IMR-90 (cell line): ENCODE results near the gene RTP4. TPM values are rescaled to one million over a fixed set of nuclear protein-coding genes. Genes with fewer than 3 reads are reported as not detected.

Source experiments
- ATAC-seq: fragments of 200-7000 bp; cut with Tn5 transposase; 2 replicates; pipeline ENCODE4 v1.9.1; 2020; ENCODE audit warnings: low read depth, mild to moderate bottlenecking, moderate library complexity
- BruUV-seq: library from RNA; stranded (reverse); fragments of 400-500 nt; replicated peaks from 2 replicates; lab custom pipeline; 2021; lab: Mats Ljungman, UMichigan
- CTCF ChIA-PET: fragments of 300-600 bp; formaldehyde crosslinking; extraction: SDS; loops from one replicate; lab custom pipeline; 2021; ENCODE audit warnings: antibody characterized with exemption; lab: Yijun Ruan, JAX
- POLR2A ChIA-PET: fragments of 300-600 bp; sonication (Branson Sonifier 250); formaldehyde crosslinking; loops from one replicate; lab custom pipeline; 2022; ENCODE audit warnings: antibody characterized with exemption; ENCODE audit not compliant: unreplicated experiment; lab: Charles Lee
- DNase-seq: peaks from one replicate; pipeline ENCODE4 v3.0.0; 2013
- H2AFZ ChIP-seq: replicated peaks from 2 replicates; pipeline ENCODE3; 2013; ENCODE audit warnings: low read length, mild to moderate bottlenecking; ENCODE audit not compliant: poor library complexity
- H2AK5ac ChIP-seq: 2 replicates; pipeline ENCODE4 v1.6.1; 2013; ENCODE audit warnings: low read depth, low read length, inconsistent platforms
- H2AK9ac ChIP-seq: replicated peaks from 2 replicates; pipeline ENCODE3; 2013; ENCODE audit warnings: mild to moderate bottlenecking, low read depth, low read length, moderate library complexity; ENCODE audit not compliant: poor library complexity
- H2BK120ac ChIP-seq: 2 replicates; pipeline ENCODE4 v1.6.1; 2013; ENCODE audit warnings: low read depth, low read length, inconsistent platforms
- H2BK15ac ChIP-seq: 3 replicates; pipeline ENCODE4 v1.6.1; 2013; ENCODE audit warnings: low read depth, low read length, inconsistent platforms
- H2BK20ac ChIP-seq: 2 replicates; pipeline ENCODE4 v1.6.1; 2013; ENCODE audit warnings: low read depth, mild to moderate bottlenecking, inconsistent platforms, low read length, moderate library complexity
- H2BK5ac ChIP-seq: 2 replicates; pipeline ENCODE4 v1.6.1; 2013; ENCODE audit warnings: mild to moderate bottlenecking, low read depth, low read length, inconsistent platforms; ENCODE audit not compliant: poor library complexity, severe bottlenecking
- H3K14ac ChIP-seq: replicated peaks from 2 replicates; pipeline ENCODE4 v1.6.1; 2013; ENCODE audit warnings: low read depth, low read length, inconsistent platforms
- H3K18ac ChIP-seq: 2 replicates; pipeline ENCODE4 v1.6.1; 2013; ENCODE audit warnings: low read depth, low read length, control low read depth
- H3K23ac ChIP-seq: 2 replicates; pipeline ENCODE4 v1.6.1; 2013; ENCODE audit warnings: low read depth, low read length, inconsistent platforms
- H3K27ac ChIP-seq: 2 replicates; pipeline ENCODE4 v1.5.1; 2013; ENCODE audit warnings: mild to moderate bottlenecking, control low read depth, low read length; ENCODE audit not compliant: insufficient read depth
- H3K27me3 ChIP-seq: 2 replicates; pipeline ENCODE4 v1.6.1; 2013; ENCODE audit warnings: low read length; ENCODE audit not compliant: control insufficient read depth, insufficient read depth
- H3K36me3 ChIP-seq: 2 replicates; pipeline ENCODE4 v1.6.1; 2013; ENCODE audit warnings: low read length, mixed read lengths; ENCODE audit not compliant: control insufficient read depth, insufficient read depth
- H3K4ac ChIP-seq: 2 replicates; pipeline ENCODE4 v1.6.1; 2013; ENCODE audit warnings: low read depth, low read length, inconsistent platforms
- H3K4me1 ChIP-seq: 2 replicates; pipeline ENCODE4 v1.6.1; 2013; ENCODE audit warnings: low read length, mixed read lengths; ENCODE audit not compliant: control insufficient read depth, insufficient read depth
- H3K4me2 ChIP-seq: 2 replicates; pipeline ENCODE4 v1.6.1; 2013; ENCODE audit warnings: low read depth, mild to moderate bottlenecking, control low read depth, low read length, moderate library complexity
- H3K4me3 ChIP-seq: 2 replicates; pipeline ENCODE4 v1.5.1; 2013; ENCODE audit warnings: low read depth, mild to moderate bottlenecking, control low read depth, low read length, moderate library complexity; ENCODE audit not compliant: insufficient read depth
- H3K56ac ChIP-seq: 2 replicates; pipeline ENCODE4 v1.6.1; 2013; ENCODE audit warnings: low read length, inconsistent platforms; ENCODE audit not compliant: insufficient read depth; ENCODE audit errors: extremely low read depth
- H3K79me1 ChIP-seq, 2 experiments: 2 replicates each; pipeline ENCODE4 v1.6.1; 2013; ENCODE audit warnings: low read length in 2 of 2, inconsistent platforms in 1 of 2, low read depth in 1 of 2
- H3K9ac ChIP-seq: 2 replicates; pipeline ENCODE4 v1.6.1; 2013; ENCODE audit warnings: low read depth, low read length, control low read depth
- H3K9me1 ChIP-seq: 2 replicates; pipeline ENCODE4 v1.6.1; 2013; ENCODE audit warnings: low read length, inconsistent platforms; ENCODE audit not compliant: insufficient read depth
- H3K9me3 ChIP-seq: 2 replicates; pipeline ENCODE4 v1.6.1; 2013; ENCODE audit warnings: low read length; ENCODE audit not compliant: control insufficient read depth, insufficient read depth
- H4K20me1 ChIP-seq: 2 replicates; pipeline ENCODE4 v1.6.1; 2013; ENCODE audit warnings: low read length, inconsistent platforms; ENCODE audit not compliant: insufficient read depth
- H4K5ac ChIP-seq: 2 replicates; pipeline ENCODE4 v1.6.1; 2013; ENCODE audit warnings: mild to moderate bottlenecking, low read depth, low read length, control low read depth
- H4K8ac ChIP-seq, 2 experiments: 2 replicates each; pipeline ENCODE4 v1.6.1; 2013; ENCODE audit warnings: low read depth in 2 of 2, low read length in 2 of 2, control low read depth in 1 of 2, inconsistent platforms in 1 of 2
- H4K91ac ChIP-seq: 2 replicates; pipeline ENCODE4 v1.6.1; 2013; ENCODE audit warnings: low read depth, low read length, inconsistent platforms; ENCODE audit not compliant: insufficient read depth
- BHLHE40 ChIP-seq: fragments of 150-350 bp; IDR thresholded peaks from 2 replicates; pipeline ENCODE4 v1.6.1; 2016; ENCODE audit warnings: mild to moderate bottlenecking, low read depth, low read length
- CEBPB ChIP-seq: IDR thresholded peaks from 2 replicates; pipeline ENCODE4 v1.6.1; 2012; ENCODE audit warnings: low read depth, low read length, improper control_type of control experiment
- CHD1 ChIP-seq: IDR thresholded peaks from 2 replicates; pipeline ENCODE4 v1.6.1; 2012; ENCODE audit warnings: low read depth, low read length, improper control_type of control experiment
- MAZ ChIP-seq: IDR thresholded peaks from 2 replicates; pipeline ENCODE4 v1.6.1; 2012; ENCODE audit warnings: low read depth, mild to moderate bottlenecking, low read length, improper control_type of control experiment, moderate library complexity, borderline replicate concordance
- MXI1 ChIP-seq: IDR thresholded peaks from 2 replicates; pipeline ENCODE4 v1.6.1; 2012; ENCODE audit warnings: low read depth, mild to moderate bottlenecking, low read length, moderate library complexity, borderline replicate concordance
- POLR2A ChIP-seq: IDR thresholded peaks from 2 replicates; pipeline ENCODE4 v1.6.1; 2012; ENCODE audit warnings: mild to moderate bottlenecking, low read depth, low read length
- RCOR1 ChIP-seq: IDR thresholded peaks from 2 replicates; pipeline ENCODE4 v1.6.1; 2012; ENCODE audit warnings: mild to moderate bottlenecking, low read length, improper control_type of control experiment; ENCODE audit not compliant: insufficient replicate concordance
- USF2 ChIP-seq: fragments of 150-350 bp; IDR thresholded peaks from 2 replicates; pipeline ENCODE4 v1.6.1; 2017; ENCODE audit warnings: mild to moderate bottlenecking, antibody characterized with exemption, low read length, low read depth
- WGBS, 2 experiments: methylation state at CpG; one replicate each; pipeline versions ENCODE4 v1.1.5 to v1.1.7; 2013; ENCODE audit warnings: missing lambda C conversion rate in 2 of 2; ENCODE audit not compliant: insufficient read length in 1 of 2; ENCODE audit errors: extremely low coverage in 2 of 2; 5-methylcytosine and 5-hydroxymethylcytosine counted together
- dilution Hi-C: fragments of 300-500 bp; cut with HindIII; formaldehyde crosslinking; loops from one replicate; pipeline ENCODE4 v1.14.3; 2018; ENCODE audit warnings: low sequenced_read_pairs; ENCODE audit not compliant: unreplicated experiment
- in situ Hi-C: fragments of 300-500 bp; cut with MboI; formaldehyde crosslinking; loops from 3 replicates; pipeline ENCODE4 v1.14.3; 2019; ENCODE audit warnings: low sequenced_read_pairs, inconsistent platforms, mixed read lengths
- intact Hi-C: fragments of 100-400 bp; cut with micrococcal nuclease; formaldehyde crosslinking; loops from 2 replicates; pipeline ENCODE4 v1.10.0; 2022
- polyA plus RNA-seq, 3 experiments: library from polyadenylated mRNA; depleted of rRNA; stranded (reverse); fragments of >200 nt; gene quantifications; 2 replicates each; pipeline ENCODE4 v1.2.3, GENCODE V29; 2012; ENCODE audit warnings: low replicate concordance in 1 of 3
- total RNA-seq: library from RNA; depleted of rRNA; stranded (reverse); fragments of >200 nt; gene quantifications from 2 replicates; pipeline ENCODE4 v1.2.3, GENCODE V29; 2012

The RTP4 gene
- total and polyA plus RNA-seq, 2 of the 4 experiments (the other 2 are of a cell fraction), result not detected

DNA sequence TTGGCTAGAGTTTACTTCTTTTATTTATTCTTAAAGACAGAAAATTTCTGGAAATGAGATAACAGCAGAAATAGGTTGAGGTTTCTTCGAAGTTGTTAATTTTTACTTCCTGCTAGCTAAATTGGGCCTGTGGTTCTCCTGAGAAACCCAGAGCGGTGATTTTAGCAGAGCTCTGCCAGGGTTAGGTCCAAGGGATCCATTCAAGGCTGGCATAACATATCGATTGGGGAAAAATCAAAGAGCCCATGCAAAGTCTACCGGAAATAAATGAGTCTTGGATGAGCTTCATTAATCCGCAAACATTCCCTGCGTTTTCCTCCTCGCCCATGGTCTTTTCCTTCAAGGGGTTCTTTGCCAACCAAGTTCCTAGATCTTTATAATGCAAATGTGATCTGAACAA, 45.9 kb upstream of the RTP4 start:
- ChIA-PET POLR2A (no interaction called here), CTCF (interaction anchor here (0.7 to 8.6 kb wide), 3 partner anchors 8 to 356 kb away, joined by 3 to 168 read pairs (median 3); no protein-coding TSS in a partner anchor)
- H3K79me1 ChIP-seq, result no peaks in the 10 kb centered on the region
- H2BK20ac ChIP-seq, result no peak overlapping the region
- H4K5ac ChIP-seq, result no peak overlapping the region
- H3K9me1 ChIP-seq, result no peaks in the 10 kb centered on the region
- peaks cover 12% of the 10 kb centered on the region for H3K27me3 ChIP-seq
- no peak overlapping the region for H3K14ac ChIP-seq
- H3K4me3 ChIP-seq, result no peak overlapping the region
- dilution Hi-C loops, result loop anchor here (25.0 kb wide), 1 partner anchor 365 kb away; no protein-coding TSS in a partner anchor
- H2BK5ac ChIP-seq, result no peak overlapping the region
- no peaks in the 10 kb centered on the region for H3K36me3 ChIP-seq
- DNase-seq, result no peak
- no peak overlapping the region for H2BK15ac ChIP-seq
- TF ChIP-seq MXI1 (no peak), CEBPB (no peak), POLR2A (no peak), MAZ (no peak), CHD1 (no peak), RCOR1 (no peak), USF2 (no peak), BHLHE40 (no peak)
- no peak overlapping the region for H2AK9ac ChIP-seq
- H3K27ac ChIP-seq, result no peak overlapping the region
- H3K4ac ChIP-seq, result no peak overlapping the region
- no peaks in the 10 kb centered on the region for H4K20me1 ChIP-seq
- WGBS, 2 experiments, result 56% methylated on average over 1 of the region's 7 CpGs; no CpG with 5 or more reads in 1 of the 2 experiments
- H3K23ac ChIP-seq, result no peak overlapping the region
- in situ Hi-C loops, result no loop called here
- intact Hi-C loops, result no loop called here
- no peak overlapping the region for H2AFZ ChIP-seq
- H3K9me3 ChIP-seq, result no peaks in the 10 kb centered on the region
- no peak overlapping the region for H3K56ac ChIP-seq
- no peak overlapping the region for H3K18ac ChIP-seq
- H3K9ac ChIP-seq, result no peak overlapping the region
- no peak overlapping the region for H2AK5ac ChIP-seq
- H2BK120ac ChIP-seq, result no peak overlapping the region
- H4K91ac ChIP-seq, result no peak overlapping the region
- no TSS peak for BruUV-seq
- no peak overlapping the region for H4K8ac ChIP-seq
- H3K4me1 ChIP-seq, result peaks cover 2% of the 10 kb centered on the region; the same call in 1 of the 2 replicates
- H3K4me2 ChIP-seq, result no peak overlapping the region
- no peak for ATAC-seq
